HepG2 (cell line): ENCODE results near the gene ERP44. TPM values are rescaled to one million over a fixed set of nuclear protein-coding genes. Genes with fewer than 3 reads are reported as not detected.

Experiments used
- ATAC-seq: fragments of 200-7000 bp; cut with Tn5 transposase; 3 replicates; pipeline ENCODE4 v1.9.1; 2020; ENCODE audit warnings: mild to moderate bottlenecking, moderate library complexity
- BruUV-seq: library from RNA; stranded (reverse); fragments of 400-500 nt; replicated peaks from 2 replicates; lab custom pipeline; 2021; lab: Mats Ljungman, UMichigan
- CTCF ChIA-PET: fragments of 300-600 bp; formaldehyde crosslinking; extraction: SDS; loops from one replicate; lab custom pipeline; 2021; ENCODE audit warnings: low total read pairs, inconsistent platforms, low intra/inter-chr PET ratio; lab: Yijun Ruan, JAX
- POLR2A ChIA-PET: fragments of 350-600 bp; sonication (Branson Sonifier 250); formaldehyde crosslinking; loops from one replicate; lab custom pipeline; 2020; ENCODE audit warnings: antibody characterized with exemption, inconsistent platforms; lab: Yijun Ruan, JAX
- DNase-seq: peaks from one replicate; pipeline ENCODE4 v3.0.0-alpha.2; 2015; ENCODE audit warnings: low spot score
- FAIRE-seq: peaks from 3 replicates; lab custom pipeline; 2011; peaks lifted over from hg19 to GRCh38; lab: Jason Lieb, UNC
- H2AFZ ChIP-seq: one replicate; pipeline ENCODE4 v1.6.1; 2011; ENCODE audit warnings: low read length, inconsistent platforms
- H3K27ac ChIP-seq: fragments of 300-600 bp; 3 replicates; pipeline ENCODE4 v1.8.0; 2011; ENCODE audit warnings: mixed run types, mild to moderate bottlenecking, mixed read lengths, low read length, inconsistent platforms; ENCODE audit not compliant: insufficient read depth; ENCODE audit errors: extremely low read length
- H3K27me3 ChIP-seq, 2 experiments: fragments of 200-600 bp in 1 of 2; 2 replicates in 1 of 2; 3 replicates in 1 of 2; pipeline versions ENCODE4 v1.6.0 to v1.8.0; 2011; ENCODE audit warnings: low read length in 2 of 2, mild to moderate bottlenecking in 2 of 2, moderate library complexity in 2 of 2, inconsistent platforms in 1 of 2; ENCODE audit not compliant: insufficient read depth in 2 of 2, control insufficient read depth in 1 of 2
- H3K36me3 ChIP-seq, 2 experiments: fragments of 200-600 bp in 1 of 2; replicated peaks in 1 of 2; 2 replicates in 1 of 2; 3 replicates in 1 of 2; pipeline versions ENCODE4 v1.5.1 to v1.8.0; 2011; ENCODE audit warnings: low read length in 2 of 2, inconsistent platforms in 1 of 2; ENCODE audit not compliant: insufficient read depth in 2 of 2, control insufficient read depth in 1 of 2
- H3K4me1 ChIP-seq: 2 replicates; pipeline ENCODE4 v1.5.1; 2012; ENCODE audit warnings: low read length, inconsistent platforms; ENCODE audit not compliant: insufficient read depth
- H3K4me2 ChIP-seq: 2 replicates; pipeline ENCODE4 v1.6.0; 2011; ENCODE audit warnings: low read depth, low read length, inconsistent platforms
- H3K4me3 ChIP-seq, 3 experiments: fragments of 200-600 bp in 1 of 3; sonication (generic), shearing (Covaris generic) in 1 of 3; replicated peaks in 1 of 3; 2 replicates each; pipeline ENCODE4 v1.5.1; 2011 to 2016; ENCODE audit warnings: low read length in 3 of 3, inconsistent platforms in 2 of 3, low read depth in 2 of 3, mild to moderate bottlenecking in 2 of 3, control low read depth in 1 of 3, mixed read lengths in 1 of 3; ENCODE audit not compliant: insufficient read depth in 1 of 3
- H3K79me2 ChIP-seq: one replicate; pipeline ENCODE4 v1.6.1; 2011; ENCODE audit warnings: low read length, inconsistent platforms; ENCODE audit not compliant: insufficient read depth
- H3K9ac ChIP-seq: 2 replicates; pipeline ENCODE4 v1.6.0; 2011; ENCODE audit warnings: mild to moderate bottlenecking, low read depth, low read length, inconsistent platforms; ENCODE audit not compliant: insufficient read depth
- H3K9me3 ChIP-seq: 2 replicates; pipeline ENCODE4 v1.5.1; 2012; ENCODE audit warnings: mild to moderate bottlenecking, low read length
- H4K20me1 ChIP-seq: 2 replicates; pipeline ENCODE4 v1.6.0; 2011; ENCODE audit warnings: inconsistent platforms, mild to moderate bottlenecking, low read length, moderate library complexity; ENCODE audit not compliant: insufficient read depth
- BCL6 ChIP-seq: IDR thresholded peaks from 2 replicates; pipeline ENCODE4 v1.6.1; 2016; ENCODE audit warnings: missing genetic modification reagents, missing compliant biosample characterization
- CREB1 ChIP-seq, 2 experiments: fragments of 450-650 bp in 1 of 2; IDR thresholded peaks; 2 replicates each; pipeline ENCODE4 v1.6.1; 2016 to 2017; ENCODE audit warnings: control low read depth in 1 of 2, mild to moderate bottlenecking in 1 of 2, missing compliant biosample characterization in 1 of 2, missing genetic modification characterization in 1 of 2
- ETS1 ChIP-seq: sonication (generic); formaldehyde crosslinking; IDR thresholded peaks from 2 replicates; pipeline ENCODE4 v1.4.0; 2020; ENCODE audit warnings: missing genetic modification reagents
- HES4 ChIP-seq: sonication (generic); formaldehyde crosslinking; IDR thresholded peaks from 2 replicates; pipeline ENCODE4 v1.9.0; 2021; ENCODE audit warnings: mild to moderate bottlenecking, missing genetic modification reagents, borderline replicate concordance
- HNF4A ChIP-seq: sonication (generic); formaldehyde crosslinking; IDR thresholded peaks from 2 replicates; pipeline ENCODE4 v1.4.0; 2020; ENCODE audit warnings: missing genetic modification reagents
- MIXL1 ChIP-seq: IDR thresholded peaks from 2 replicates; pipeline ENCODE4 v1.6.1; 2016
- MLLT10 ChIP-seq: sonication (generic); formaldehyde crosslinking; IDR thresholded peaks from 2 replicates; pipeline ENCODE4 v1.4.0; 2020; ENCODE audit warnings: missing genetic modification reagents
- PRDM4 ChIP-seq: sonication (generic); formaldehyde crosslinking; IDR thresholded peaks from 2 replicates; pipeline ENCODE4 v1.9.0; 2021; ENCODE audit warnings: missing genetic modification reagents, borderline replicate concordance
- RNF219 ChIP-seq: sonication (generic); formaldehyde crosslinking; IDR thresholded peaks from 2 replicates; pipeline ENCODE4 v1.5.0; 2020; ENCODE audit warnings: mild to moderate bottlenecking, missing genetic modification reagents
- SAP130 ChIP-seq: IDR thresholded peaks from 2 replicates; pipeline ENCODE4 v1.6.1; 2016; ENCODE audit warnings: low read depth
- SOX5 ChIP-seq: IDR thresholded peaks from 2 replicates; pipeline ENCODE4 v1.6.1; 2016; ENCODE audit warnings: borderline replicate concordance
- ZEB1 ChIP-seq: IDR thresholded peaks from 2 replicates; pipeline ENCODE4 v1.6.1; 2012; ENCODE audit warnings: mild to moderate bottlenecking, low read depth, inconsistent platforms; ENCODE audit not compliant: insufficient replicate concordance
- ZFP36 ChIP-seq: fragments of 150-350 bp; IDR thresholded peaks from 2 replicates; pipeline ENCODE4 v1.6.1; 2018; ENCODE audit warnings: borderline replicate concordance, low read length, low read depth; ENCODE audit not compliant: partially characterized antibody
- ZKSCAN5 ChIP-seq: sonication (generic); formaldehyde crosslinking; IDR thresholded peaks from 2 replicates; pipeline ENCODE4 v1.5.1; 2020; ENCODE audit warnings: mild to moderate bottlenecking, missing genetic modification reagents
- WGBS: methylation state at CpG from one replicate; pipeline ENCODE4 v1.1.6; 2017; ENCODE audit warnings: low lambda C conversion rate; 5-methylcytosine and 5-hydroxymethylcytosine counted together
- in situ Hi-C: cut with HindIII; loops from 2 replicates; pipeline ENCODE4 v1.10.0; 2017; ENCODE audit warnings: low pct_unique_long_range_greater_than_20kb; ENCODE audit not compliant: extremely low pct_ligation_motif_present
- intact Hi-C: fragments of 100-400 bp; cut with micrococcal nuclease; formaldehyde crosslinking; loops from one replicate; pipeline ENCODE4 v1.10.0; 2022; ENCODE audit not compliant: unreplicated experiment
- polyA plus RNA-seq, 8 experiments: library from polyadenylated mRNA; depleted of rRNA in 3 of 8; stranded (reverse) in 7 of 8; unstranded in 1 of 8; fragments of >200 nt; fragmentation: Illumina TruSeq in 4 of 8; extraction: Trizol in 4 of 8; gene quantifications; 2 replicates each; pipeline versions ENCODE4 v1.2.1 to v1.2.3, GENCODE V29; 2011 to 2016; ENCODE audit warnings: low read depth in 4 of 8, missing spikeins in 1 of 8, mixed read lengths in 1 of 8; ENCODE audit not compliant: insufficient read depth in 1 of 8
- total RNA-seq, 5 experiments: library from RNA; depleted of rRNA; stranded (reverse); fragments of >200 nt; fragmentation: Illumina TruSeq; extraction: Trizol; gene quantifications; 2 replicates each; pipeline ENCODE4 v1.2.3, GENCODE V29; 2016; ENCODE audit warnings: low read depth in 1 of 5

The ERP44 gene
- total and polyA plus RNA-seq, 2 of the 13 experiments (the other 11 are each of a cell fraction or from before 2014, with no cell fraction given) = 8.9 to 13.8 TPM

GRCh38 chr9:100125236-100125635, 26.4 kb upstream of the ERP44 start:
- Histone ChIP-seq H3K4me2 (no peak overlapping the region), H3K9me3 (no peaks in the 10 kb centered on the region), H3K4me1 (peaks cover 14% of the 10 kb centered on the region), H3K79me2 (no peaks in the 10 kb centered on the region), H3K4me3 (no peak overlapping the region), H3K27me3 (no peaks in the 10 kb centered on the region), H3K9ac (no peak overlapping the region), H2AFZ (no peak overlapping the region), H3K36me3 (peaks cover 2 to 5% of the 10 kb centered on the region in 2 experiments; a peak in 2 of 5 replicates), H3K27ac (no peak overlapping the region), H4K20me1 (no peaks in the 10 kb centered on the region)
- no peak for FAIRE-seq
- no peak for DNase-seq
- intact Hi-C loops = no loop called here
- in situ Hi-C loops = no loop called here
- TF ChIP-seq SOX5 (CRISPR knock-in tag) = no peak
- 0 out of 2 replicates have a peak, but pooled peaks have one; percentile 38 for TF ChIP-seq BCL6 (CRISPR knock-in tag)
- no peak for TF ChIP-seq ZEB1
- no peak for TF ChIP-seq ZFP36
- TF ChIP-seq HNF4A (CRISPR knock-in tag) = peak; percentile 26; the same call in 1 of the 2 replicates
- TF ChIP-seq HES4 (CRISPR knock-in tag) = no peak
- TF ChIP-seq SAP130 = no peak
- no peak for TF ChIP-seq CREB1 (IDR thresholded peaks at IDR 0.05)
- no peak for TF ChIP-seq CREB1 (CRISPR knock-in tag; IDR thresholded peaks at IDR 0.05)
- ATAC-seq = peak; percentile 35; the same call in 2 of the 3 replicates
- 43% methylated on average over 2 of the region's 2 CpGs for WGBS
- CTCF ChIA-PET = no interaction called here
- BruUV-seq = no TSS peak
- POLR2A ChIA-PET = no interaction called here

GRCh38 chr9:100120286-100120685, 21.5 kb upstream of the ERP44 start:
- in situ Hi-C loops (no loop called here), intact Hi-C loops (no loop called here)
- H3K36me3 ChIP-seq = peaks cover 1 to 11% of the 10 kb centered on the region in 2 experiments; a peak in 2 of 5 replicates
- H3K9me3 ChIP-seq = no peaks in the 10 kb centered on the region
- no peak overlapping the region for H3K4me3 ChIP-seq
- H3K4me1 ChIP-seq = peaks cover 10% of the 10 kb centered on the region
- CTCF ChIA-PET = no interaction called here
- H3K27me3 ChIP-seq = no peaks in the 10 kb centered on the region
- no peaks in the 10 kb centered on the region for H4K20me1 ChIP-seq
- DNase-seq (no peak), ATAC-seq (no peak), FAIRE-seq (no peak)
- no peaks in the 10 kb centered on the region for H3K79me2 ChIP-seq
- no peak overlapping the region for H3K27ac ChIP-seq
- 93% methylated on average over 2 of the region's 2 CpGs for WGBS
- H3K9ac ChIP-seq = no peak overlapping the region
- BruUV-seq = no TSS peak
- H3K4me2 ChIP-seq = no peak overlapping the region
- POLR2A ChIA-PET = no interaction called here
- no peak overlapping the region for H2AFZ ChIP-seq
- no peak for TF ChIP-seq ETS1 (CRISPR knock-in tag)
- no peak for TF ChIP-seq PRDM4 (CRISPR knock-in tag)
- TF ChIP-seq RNF219 (CRISPR knock-in tag) = no peak
- TF ChIP-seq MIXL1 (CRISPR knock-in tag) = no peak
- TF ChIP-seq MLLT10 (CRISPR knock-in tag) = no peak
- no peak for TF ChIP-seq ZKSCAN5 (CRISPR knock-in tag)
